ENCODE results near the gene PRKCA.

PRKCA gene

GRCh38 chr17:66552371-66552770, 250.0 kb downstream of the PRKCA start:
- Histone ChIP-seq H3K27me3 (ENCODE audit: control insufficient read depth, insufficient read depth, low read length) (no peaks in the 10 kb centered on the region), H3K4me3 (ENCODE audit: low read length) (no peak overlapping the region), H3K36me3 (ENCODE audit: control insufficient read depth, insufficient read depth, low read length) (no peaks in the 10 kb centered on the region), H3K4me1 (ENCODE audit: control insufficient read depth, insufficient read depth, low read length) (peaks cover 13% of the 10 kb centered on the region; the same call in 1 of the 2 replicates), H3K9me3 (ENCODE audit: control insufficient read depth, insufficient read depth, low read length) (no peaks in the 10 kb centered on the region), H3K27ac (ENCODE audit: low read length) (no peak overlapping the region)
- no CpG with 5 or more reads among the region's 7 CpGs for WGBS (ENCODE audit: insufficient coverage, insufficient read length)
- no peak for DNase-seq (ENCODE audit: low read depth, low spot score)

- no peak overlapping the region for H3K4me3 ChIP-seq (ENCODE audit: low read length)
- DNase-seq (ENCODE audit: low read depth, low spot score): no peak
- H3K27me3 ChIP-seq (ENCODE audit: control insufficient read depth, insufficient read depth, low read length): no peaks in the 10 kb centered on the region
- H3K9me3 ChIP-seq (ENCODE audit: control insufficient read depth, insufficient read depth, low read length): no peaks in the 10 kb centered on the region
- H3K4me1 ChIP-seq (ENCODE audit: control insufficient read depth, insufficient read depth, low read length): peaks cover 3% of the 10 kb centered on the region; the same call in 1 of the 2 replicates
- no peak overlapping the region for H3K27ac ChIP-seq (ENCODE audit: low read length)
- WGBS (ENCODE audit: insufficient coverage, insufficient read length): no CpG with 5 or more reads among the region's 2 CpGs
- H3K36me3 ChIP-seq (ENCODE audit: control insufficient read depth, insufficient read depth, low read length): no peaks in the 10 kb centered on the region
Measured at GRCh38 chr17:66555605-66556004, 253.2 kb downstream of the PRKCA start.

GRCh38 chr17:66557200-66557599, 254.8 kb downstream of the PRKCA start:
- no CpG with 5 or more reads among the region's 3 CpGs for WGBS (ENCODE audit: insufficient coverage, insufficient read length)
- Histone ChIP-seq H3K27ac (ENCODE audit: low read length) (no peak overlapping the region), H3K4me1 (ENCODE audit: control insufficient read depth, insufficient read depth, low read length) (no peaks in the 10 kb centered on the region), H3K4me3 (ENCODE audit: low read length) (no peak overlapping the region), H3K9me3 (ENCODE audit: control insufficient read depth, insufficient read depth, low read length) (no peaks in the 10 kb centered on the region), H3K36me3 (ENCODE audit: control insufficient read depth, insufficient read depth, low read length) (no peaks in the 10 kb centered on the region), H3K27me3 (ENCODE audit: control insufficient read depth, insufficient read depth, low read length) (no peaks in the 10 kb centered on the region)
- no peak for DNase-seq (ENCODE audit: low read depth, low spot score)

GRCh38 chr17:66557886-66558285, 255.5 kb downstream of the PRKCA start:
- H3K36me3 ChIP-seq (ENCODE audit: control insufficient read depth, insufficient read depth, low read length): no peaks in the 10 kb centered on the region
- H3K27ac ChIP-seq (ENCODE audit: low read length): no peak overlapping the region
- no peak overlapping the region for H3K4me3 ChIP-seq (ENCODE audit: low read length)
- no peaks in the 10 kb centered on the region for H3K4me1 ChIP-seq (ENCODE audit: control insufficient read depth, insufficient read depth, low read length)
- WGBS (ENCODE audit: insufficient coverage, insufficient read length): no CpG with 5 or more reads among the region's 8 CpGs
- H3K27me3 ChIP-seq (ENCODE audit: control insufficient read depth, insufficient read depth, low read length): no peaks in the 10 kb centered on the region
- no peaks in the 10 kb centered on the region for H3K9me3 ChIP-seq (ENCODE audit: control insufficient read depth, insufficient read depth, low read length)
- no peak for DNase-seq (ENCODE audit: low read depth, low spot score)

- H3K36me3 ChIP-seq (ENCODE audit: control insufficient read depth, insufficient read depth, low read length): no peaks in the 10 kb centered on the region
- no peaks in the 10 kb centered on the region for H3K9me3 ChIP-seq (ENCODE audit: control insufficient read depth, insufficient read depth, low read length)
- H3K4me3 ChIP-seq (ENCODE audit: low read length): no peak overlapping the region
- WGBS (ENCODE audit: insufficient coverage, insufficient read length): no CpG with 5 or more reads among the region's 7 CpGs
- no peak overlapping the region for H3K27ac ChIP-seq (ENCODE audit: low read length)
- H3K4me1 ChIP-seq (ENCODE audit: control insufficient read depth, insufficient read depth, low read length): peaks cover 2% of the 10 kb centered on the region; the same call in 1 of the 2 replicates
- DNase-seq (ENCODE audit: low read depth, low spot score): no peak
- no peaks in the 10 kb centered on the region for H3K27me3 ChIP-seq (ENCODE audit: control insufficient read depth, insufficient read depth, low read length)
Measured at GRCh38 chr17:66560691-66561090, 258.3 kb downstream of the PRKCA start.

GRCh38 chr17:66562119-66562518, 259.7 kb downstream of the PRKCA start:
- Histone ChIP-seq H3K4me3 (ENCODE audit: low read length) (no peak overlapping the region), H3K4me1 (ENCODE audit: control insufficient read depth, insufficient read depth, low read length) (peaks cover 4% of the 10 kb centered on the region; the same call in 1 of the 2 replicates), H3K27ac (ENCODE audit: low read length) (no peak overlapping the region), H3K9me3 (ENCODE audit: control insufficient read depth, insufficient read depth, low read length) (no peaks in the 10 kb centered on the region), H3K27me3 (ENCODE audit: control insufficient read depth, insufficient read depth, low read length) (no peaks in the 10 kb centered on the region), H3K36me3 (ENCODE audit: control insufficient read depth, insufficient read depth, low read length) (no peaks in the 10 kb centered on the region)
- no peak for DNase-seq (ENCODE audit: low read depth, low spot score)

- Histone ChIP-seq H3K27me3 (ENCODE audit: control insufficient read depth, insufficient read depth, low read length) (no peaks in the 10 kb centered on the region), H3K9me3 (ENCODE audit: control insufficient read depth, insufficient read depth, low read length) (no peaks in the 10 kb centered on the region), H3K4me3 (ENCODE audit: low read length) (no peak overlapping the region), H3K4me1 (ENCODE audit: control insufficient read depth, insufficient read depth, low read length) (peaks cover 4% of the 10 kb centered on the region), H3K36me3 (ENCODE audit: control insufficient read depth, insufficient read depth, low read length) (no peaks in the 10 kb centered on the region), H3K27ac (ENCODE audit: low read length) (no peak overlapping the region)
- WGBS (ENCODE audit: insufficient coverage, insufficient read length): no CpG with 5 or more reads among the region's 4 CpGs
- no peak for DNase-seq (ENCODE audit: low read depth, low spot score)
Measured at GRCh38 chr17:66564992-66565465, 262.6 kb downstream of the PRKCA start.

- WGBS (ENCODE audit: insufficient coverage, insufficient read length): no CpG with 5 or more reads among the region's 15 CpGs
- no peaks in the 10 kb centered on the region for H3K9me3 ChIP-seq (ENCODE audit: control insufficient read depth, insufficient read depth, low read length)
- H3K27ac ChIP-seq (ENCODE audit: low read length): no peak overlapping the region
- DNase-seq (ENCODE audit: low read depth, low spot score): peak; percentile 83
- H3K4me1 ChIP-seq (ENCODE audit: control insufficient read depth, insufficient read depth, low read length): peaks cover 4% of the 10 kb centered on the region
- H3K4me3 ChIP-seq (ENCODE audit: low read length): no peak overlapping the region
- H3K36me3 ChIP-seq (ENCODE audit: control insufficient read depth, insufficient read depth, low read length): no peaks in the 10 kb centered on the region
- H3K27me3 ChIP-seq (ENCODE audit: control insufficient read depth, insufficient read depth, low read length): no peaks in the 10 kb centered on the region
Measured at GRCh38 chr17:66567234-66568170, 265.1 kb downstream of the PRKCA start.

GRCh38 chr17:66569572-66569971, 267.2 kb downstream of the PRKCA start:
- H3K27ac ChIP-seq (ENCODE audit: low read length): no peak overlapping the region
- H3K27me3 ChIP-seq (ENCODE audit: control insufficient read depth, insufficient read depth, low read length): no peaks in the 10 kb centered on the region
- no peaks in the 10 kb centered on the region for H3K36me3 ChIP-seq (ENCODE audit: control insufficient read depth, insufficient read depth, low read length)
- WGBS (ENCODE audit: insufficient coverage, insufficient read length): no CpG with 5 or more reads among the region's 2 CpGs
- no peak for DNase-seq (ENCODE audit: low read depth, low spot score)
- no peaks in the 10 kb centered on the region for H3K9me3 ChIP-seq (ENCODE audit: control insufficient read depth, insufficient read depth, low read length)
- H3K4me3 ChIP-seq (ENCODE audit: low read length): no peak overlapping the region
- H3K4me1 ChIP-seq (ENCODE audit: control insufficient read depth, insufficient read depth, low read length): peaks cover 4% of the 10 kb centered on the region

- Histone ChIP-seq H3K27ac (ENCODE audit: low read length) (no peak overlapping the region), H3K9me3 (ENCODE audit: control insufficient read depth, insufficient read depth, low read length) (no peaks in the 10 kb centered on the region), H3K27me3 (ENCODE audit: control insufficient read depth, insufficient read depth, low read length) (no peaks in the 10 kb centered on the region), H3K36me3 (ENCODE audit: control insufficient read depth, insufficient read depth, low read length) (no peaks in the 10 kb centered on the region), H3K4me3 (ENCODE audit: low read length) (no peak overlapping the region), H3K4me1 (ENCODE audit: control insufficient read depth, insufficient read depth, low read length) (peaks cover 2% of the 10 kb centered on the region)
- no CpG with 5 or more reads among the region's 9 CpGs for WGBS (ENCODE audit: insufficient coverage, insufficient read length)
- no peak for DNase-seq (ENCODE audit: low read depth, low spot score)
Measured at GRCh38 chr17:66570447-66571195, 268.2 kb downstream of the PRKCA start.

All from iPS DF 6.9 (cell line).